ENCODE results near the gene MVB12B.

DNA sequence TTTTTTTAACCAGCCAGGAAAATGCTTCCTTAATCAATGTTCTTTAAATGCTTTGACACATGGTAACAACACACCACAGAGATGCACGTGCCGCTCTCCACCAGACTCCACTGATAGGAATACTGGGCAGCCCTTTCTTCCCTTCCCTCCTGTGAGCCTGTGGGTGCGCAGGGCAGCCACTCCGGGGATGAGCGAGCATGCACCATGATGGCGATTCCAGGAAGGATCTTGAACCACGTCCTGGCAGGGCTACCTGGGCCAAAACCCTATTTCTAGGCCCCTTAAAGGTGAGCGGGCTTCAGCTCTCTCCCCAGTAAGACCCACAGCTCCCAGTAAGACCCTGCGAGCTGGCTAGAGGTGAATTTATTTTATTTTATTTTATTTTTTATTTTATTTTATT, 128.2 kb downstream of the MVB12B start:
- TF ChIP-seq, protein P1, sequence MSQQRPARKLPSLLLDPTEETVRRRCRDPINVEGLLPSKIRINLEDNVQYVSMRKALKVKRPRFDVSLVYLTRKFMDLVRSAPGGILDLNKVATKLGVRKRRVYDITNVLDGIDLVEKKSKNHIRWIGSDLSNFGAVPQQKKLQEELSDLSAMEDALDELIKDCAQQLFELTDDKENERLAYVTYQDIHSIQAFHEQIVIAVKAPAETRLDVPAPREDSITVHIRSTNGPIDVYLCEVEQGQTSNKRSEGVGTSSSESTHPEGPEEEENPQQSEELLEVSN (IDR thresholded peaks at IDR 0.05), result no peak
- TF ChIP-seq MAFK (IDR thresholded peaks at IDR 0.05; ENCODE audit: low read depth, low read length) (no peak), EP300 (IDR thresholded peaks at IDR 0.05; ENCODE audit: borderline replicate concordance in 1 of 2, low read depth in 2 of 2, low read length in 2 of 2) (no peak), SUZ12 (IDR thresholded peaks at IDR 0.05; ENCODE audit: low read length) (no peak), POLR2AphosphoS5 (IDR thresholded peaks at IDR 0.05; ENCODE audit: low read depth, low read length) (no peak), EZH2 (IDR thresholded peaks at IDR 0.05; ENCODE audit: low read depth, low read length, severe bottlenecking) (no peak), POLR2A (IDR thresholded peaks at IDR 0.05; ENCODE audit: control extremely low read depth in 1 of 2, low read depth in 2 of 2, low read length in 2 of 2) (no peak), TAF1 (IDR thresholded peaks at IDR 0.05; ENCODE audit: low read depth, low read length) (no peak), EGR1 (IDR thresholded peaks at IDR 0.05; ENCODE audit: borderline replicate concordance, low read depth, low read length) (no peak), CEBPB (IDR thresholded peaks at IDR 0.05; ENCODE audit: low read depth, low read length) (no peak), SRF (IDR thresholded peaks at IDR 0.05; ENCODE audit: low read depth, low read length) (no peak), RFX5 (IDR thresholded peaks at IDR 0.05; ENCODE audit: borderline replicate concordance, low read depth, low read length) (no peak)
- TF ChIP-seq, protein P2, sequence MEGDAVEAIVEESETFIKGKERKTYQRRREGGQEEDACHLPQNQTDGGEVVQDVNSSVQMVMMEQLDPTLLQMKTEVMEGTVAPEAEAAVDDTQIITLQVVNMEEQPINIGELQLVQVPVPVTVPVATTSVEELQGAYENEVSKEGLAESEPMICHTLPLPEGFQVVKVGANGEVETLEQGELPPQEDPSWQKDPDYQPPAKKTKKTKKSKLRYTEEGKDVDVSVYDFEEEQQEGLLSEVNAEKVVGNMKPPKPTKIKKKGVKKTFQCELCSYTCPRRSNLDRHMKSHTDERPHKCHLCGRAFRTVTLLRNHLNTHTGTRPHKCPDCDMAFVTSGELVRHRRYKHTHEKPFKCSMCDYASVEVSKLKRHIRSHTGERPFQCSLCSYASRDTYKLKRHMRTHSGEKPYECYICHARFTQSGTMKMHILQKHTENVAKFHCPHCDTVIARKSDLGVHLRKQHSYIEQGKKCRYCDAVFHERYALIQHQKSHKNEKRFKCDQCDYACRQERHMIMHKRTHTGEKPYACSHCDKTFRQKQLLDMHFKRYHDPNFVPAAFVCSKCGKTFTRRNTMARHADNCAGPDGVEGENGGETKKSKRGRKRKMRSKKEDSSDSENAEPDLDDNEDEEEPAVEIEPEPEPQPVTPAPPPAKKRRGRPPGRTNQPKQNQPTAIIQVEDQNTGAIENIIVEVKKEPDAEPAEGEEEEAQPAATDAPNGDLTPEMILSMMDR (IDR thresholded peaks at IDR 0.05; ENCODE audit: control extremely low read depth in 1 of 3, insufficient read depth in 1 of 3, low read depth in 1 of 3, low read length in 3 of 3), result no peak
